CD14-positive monocyte (primary cell): ENCODE results near the gene LDLRAD4. TPM values are rescaled to one million over a fixed set of nuclear protein-coding genes. Genes with fewer than 3 reads are reported as not detected.

Source experiments
- DNase-seq, 3 donors: peaks; one replicate each; pipeline ENCODE4 v3.0.0-alpha.2; 2011 to 2022
- H2AFZ ChIP-seq: 2 replicates; pipeline ENCODE4 v1.6.0; 2012; ENCODE audit warnings: mild to moderate bottlenecking, low read depth, low read length, inconsistent platforms; ENCODE audit not compliant: insufficient read depth, poor library complexity, severe bottlenecking
- H3K27ac ChIP-seq, 2 donors: 1 replicate in 1 of 2; 2 replicates in 1 of 2; pipeline ENCODE4 v1.5.1; 2012 to 2013; ENCODE audit warnings: low read length in 2 of 2, control low read depth in 1 of 2, inconsistent platforms in 1 of 2, low read depth in 1 of 2, mild to moderate bottlenecking in 1 of 2
- H3K27me3 ChIP-seq, 2 donors: one replicate each; pipeline versions ENCODE4 v1.6.0 to v1.6.1; 2011 to 2013; ENCODE audit warnings: low read length in 2 of 2; ENCODE audit not compliant: control insufficient read depth in 2 of 2, insufficient read depth in 2 of 2
- H3K36me3 ChIP-seq, 2 donors: replicated peaks in 1 of 2; 1 replicate in 1 of 2; 2 replicates in 1 of 2; pipeline versions ENCODE4 v1.5.1 to v1.6.1; 2012 to 2013; ENCODE audit warnings: low read length in 2 of 2, control low read depth in 1 of 2, inconsistent platforms in 1 of 2, mild to moderate bottlenecking in 1 of 2; ENCODE audit not compliant: insufficient read depth in 2 of 2, control insufficient read depth in 1 of 2
- H3K4me1 ChIP-seq, 2 donors: 1 replicate in 1 of 2; 2 replicates in 1 of 2; pipeline versions ENCODE4 v1.5.1 to v1.6.1; 2012 to 2013; ENCODE audit warnings: low read length in 2 of 2, control low read depth in 1 of 2, inconsistent platforms in 1 of 2, mild to moderate bottlenecking in 1 of 2, moderate library complexity in 1 of 2; ENCODE audit not compliant: insufficient read depth in 2 of 2, control insufficient read depth in 1 of 2
- H3K4me2 ChIP-seq: replicated peaks from 2 replicates; pipeline ENCODE3; 2012; ENCODE audit warnings: low read length, moderate library complexity, mild to moderate bottlenecking; ENCODE audit not compliant: poor library complexity, severe bottlenecking; ENCODE audit errors: extremely low read depth
- H3K4me3 ChIP-seq, 3 experiments: fragments of 200-600 bp in 1 of 3; sonication (generic) in 1 of 3; replicated peaks in 1 of 3; 1 replicate in 2 of 3; 2 replicates in 1 of 3; pipeline ENCODE4 v1.5.1; 2011 to 2013; ENCODE audit warnings: low read length in 3 of 3, mild to moderate bottlenecking in 3 of 3, control low read depth in 2 of 3, low read depth in 2 of 3, inconsistent platforms in 1 of 3, moderate library complexity in 1 of 3
- H3K79me2 ChIP-seq: 2 replicates; pipeline ENCODE4 v1.6.0; 2012; ENCODE audit warnings: mild to moderate bottlenecking, control low read depth, inconsistent platforms, low read length, moderate library complexity; ENCODE audit not compliant: insufficient read depth
- H3K9ac ChIP-seq: 2 replicates; pipeline ENCODE4 v1.6.0; 2017; ENCODE audit warnings: low read length, mild to moderate bottlenecking; ENCODE audit not compliant: insufficient read depth, poor library complexity, severe bottlenecking
- H3K9me3 ChIP-seq, 2 donors: replicated peaks in 1 of 2; 1 replicate in 1 of 2; 2 replicates in 1 of 2; pipeline versions ENCODE4 v1.5.1 to v1.6.1; 2012 to 2013; ENCODE audit warnings: low read length in 2 of 2, control low read depth in 1 of 2; ENCODE audit not compliant: control insufficient read depth in 1 of 2, insufficient read depth in 1 of 2
- H4K20me1 ChIP-seq: 2 replicates; pipeline ENCODE4 v1.6.0; 2012; ENCODE audit warnings: mild to moderate bottlenecking, low read length, control low read depth, moderate library complexity; ENCODE audit not compliant: insufficient read depth
- H3K27ac Mint-ChIP-seq, 7 donors: one replicate each; pipeline ENCODE4 v1.8.0; 2020; ENCODE audit warnings: mild to moderate bottlenecking in 7 of 7, mixed read lengths in 7 of 7, moderate library complexity in 6 of 7, inconsistent platforms in 2 of 7
- H3K27me3 Mint-ChIP-seq, 3 donors: one replicate each; pipeline ENCODE4 v1.8.0; 2021 to 2022; ENCODE audit warnings: low read depth in 3 of 3, mild to moderate bottlenecking in 3 of 3, mixed read lengths in 3 of 3, moderate library complexity in 3 of 3, inconsistent platforms in 1 of 3
- H3K36me3 Mint-ChIP-seq, 2 donors: one replicate each; pipeline ENCODE4 v1.8.0; 2020; ENCODE audit warnings: mixed read lengths in 2 of 2, inconsistent platforms in 1 of 2, mild to moderate bottlenecking in 1 of 2
- H3K4me1 Mint-ChIP-seq: one replicate; pipeline ENCODE4 v1.8.0; 2020; ENCODE audit warnings: mild to moderate bottlenecking, mixed read lengths
- H3K4me3 Mint-ChIP-seq, 2 donors: one replicate each; pipeline ENCODE4 v1.8.0; 2020; ENCODE audit warnings: mild to moderate bottlenecking in 2 of 2, mixed read lengths in 2 of 2, moderate library complexity in 1 of 2
- H3K9me3 Mint-ChIP-seq, 7 donors: one replicate each; pipeline ENCODE4 v1.8.0; 2020 to 2022; ENCODE audit warnings: mixed read lengths in 7 of 7, mild to moderate bottlenecking in 6 of 7, moderate library complexity in 6 of 7, inconsistent platforms in 2 of 7
- CTCF ChIP-seq: fragments of 200-600 bp; IDR thresholded peaks from one replicate; pipeline ENCODE4 v1.8.0; 2022; ENCODE audit warnings: antibody characterized with exemption, mild to moderate bottlenecking
- WGBS: methylation state at CpG from one replicate; pipeline ENCODE4 v1.1.5; 2013; ENCODE audit warnings: missing lambda C conversion rate; ENCODE audit not compliant: insufficient coverage; 5-methylcytosine and 5-hydroxymethylcytosine counted together
- intact Hi-C, 2 donors: fragments of 100-400 bp; cut with micrococcal nuclease; formaldehyde crosslinking; loops; one replicate each; pipeline versions ENCODE4 v1.15.0 to v1.15.1; 2023
- polyA plus RNA-seq, 3 donors: library from polyadenylated mRNA; depleted of rRNA in 1 of 3; unstranded in 2 of 3; stranded (reverse) in 1 of 3; fragments of 300-500 nt in 2 of 3; fragments of >200 nt in 1 of 3; fragmentation: Illumina TruSeq in 2 of 3; gene quantifications; 1 replicate in 2 of 3; 2 replicates in 1 of 3; pipeline ENCODE4 v1.2.3, GENCODE V29; 2012 to 2021

LDLRAD4 gene
- polyA plus RNA-seq, 3 donors = 13.5 to 15.4 (median 13.8) TPM

GRCh38 chr18:13176847-13177246, 41.7 kb upstream of the LDLRAD4 start:
- WGBS = 92% methylated on average over 11 of the region's 13 CpGs
- Mint-ChIP-seq H3K4me1 (no peaks in the 10 kb centered on the region), H3K36me3 (no peaks in the 10 kb centered on the region), H3K4me3 (no peak overlapping the region), H3K9me3 (no peaks in the 10 kb centered on the region), H3K27ac (no peak overlapping the region), H3K27me3 (peaks cover 0 to 7% (median 4%) of the 10 kb centered on the region in 3 donors)
- intact Hi-C loops = no loop called here
- H3K4me1 ChIP-seq = no peaks in the 10 kb centered on the region
- H3K36me3 ChIP-seq = no peaks in the 10 kb centered on the region
- H2AFZ ChIP-seq = no peak overlapping the region
- H3K9ac ChIP-seq = no peak overlapping the region
- H3K4me3 ChIP-seq = no peak overlapping the region
- no peak overlapping the region for H3K4me2 ChIP-seq
- no peak overlapping the region for H3K27ac ChIP-seq
- no peak for TF ChIP-seq CTCF
- DNase-seq = no peak
- no peaks in the 10 kb centered on the region for H4K20me1 ChIP-seq
- H3K79me2 ChIP-seq = no peaks in the 10 kb centered on the region
- no peaks in the 10 kb centered on the region for H3K9me3 ChIP-seq
- H3K27me3 ChIP-seq = no peaks in the 10 kb centered on the region

GRCh38 chr18:13178197-13178596, 40.4 kb upstream of the LDLRAD4 start:
- H3K27me3 ChIP-seq = no peaks in the 10 kb centered on the region
- no peak overlapping the region for H3K4me2 ChIP-seq
- TF ChIP-seq CTCF = no peak
- H3K36me3 ChIP-seq = no peaks in the 10 kb centered on the region
- H3K27me3 Mint-ChIP-seq = peaks cover 1 to 7% (median 4%) of the 10 kb centered on the region in 3 donors
- H4K20me1 ChIP-seq = no peaks in the 10 kb centered on the region
- H3K79me2 ChIP-seq = no peaks in the 10 kb centered on the region
- no peaks in the 10 kb centered on the region for H3K9me3 ChIP-seq
- no peaks in the 10 kb centered on the region for H3K36me3 Mint-ChIP-seq
- H3K27ac ChIP-seq = no peak overlapping the region
- no peaks in the 10 kb centered on the region for H3K4me1 ChIP-seq
- intact Hi-C loops = no loop called here
- 89% methylated on average over 3 of the region's 7 CpGs for WGBS
- no peaks in the 10 kb centered on the region for H3K4me1 Mint-ChIP-seq
- no peak overlapping the region for H3K4me3 Mint-ChIP-seq
- H3K27ac Mint-ChIP-seq = no peak overlapping the region
- no peak overlapping the region for H3K4me3 ChIP-seq
- no peak overlapping the region for H2AFZ ChIP-seq
- H3K9me3 Mint-ChIP-seq = no peaks in the 10 kb centered on the region
- no peak for DNase-seq
- no peak overlapping the region for H3K9ac ChIP-seq
